ENCODE measurements around the gene GIT2.
"Not testable (repeated sequence)": the region's sequence is repeated elsewhere in the genome, so short reads cannot be mapped to it uniquely, and the experiment has no call there.

The GIT2 gene

GRCh38 chr12:109896188-109896587, 100.0 kb downstream of the GIT2 start:
- Mint-ChIP-seq H3K27ac (no peak overlapping the region), H3K4me3 (no peak overlapping the region), H3K4me1 (ENCODE audit: low read depth) (peaks cover 20% of the 10 kb centered on the region), H3K36me3 (ENCODE audit: low read depth) (no peaks in the 10 kb centered on the region), H3K27me3 (ENCODE audit: low read depth) (no peaks in the 10 kb centered on the region), H3K9me3 (no peaks in the 10 kb centered on the region)

GRCh38 chr12:109894939-109895338, 101.2 kb downstream of the GIT2 start:
- Mint-ChIP-seq H3K4me1 (ENCODE audit: low read depth) (peaks cover 15% of the 10 kb centered on the region), H3K27ac (no peak overlapping the region), H3K27me3 (ENCODE audit: low read depth) (no peaks in the 10 kb centered on the region), H3K36me3 (ENCODE audit: low read depth) (no peaks in the 10 kb centered on the region), H3K4me3 (no peak overlapping the region), H3K9me3 (no peaks in the 10 kb centered on the region)

- Mint-ChIP-seq H3K4me1 (ENCODE audit: low read depth) (peaks cover 25% of the 10 kb centered on the region), H3K4me3 (no peak overlapping the region), H3K27ac (no peak overlapping the region), H3K9me3 (no peaks in the 10 kb centered on the region), H3K36me3 (ENCODE audit: low read depth) (no peaks in the 10 kb centered on the region), H3K27me3 (ENCODE audit: low read depth) (no peaks in the 10 kb centered on the region)
These were observed 102.7 kb downstream of the GIT2 start for GRCh38 chr12:109893261-109893995.

- no peaks in the 10 kb centered on the region for H3K9me3 Mint-ChIP-seq
These were observed 103.4 kb downstream of the GIT2 start for GRCh38 chr12:109892748-109893147.

GRCh38 chr12:109892165-109892715, 103.9 kb downstream of the GIT2 start:
- peaks cover 35% of the 10 kb centered on the region for H3K4me1 Mint-ChIP-seq (ENCODE audit: low read depth)
- H3K9me3 Mint-ChIP-seq = no peaks in the 10 kb centered on the region
- H3K27me3 Mint-ChIP-seq (ENCODE audit: low read depth) = no peaks in the 10 kb centered on the region
- no peaks in the 10 kb centered on the region for H3K36me3 Mint-ChIP-seq (ENCODE audit: low read depth)
- no peak overlapping the region for H3K27ac Mint-ChIP-seq
- no peak overlapping the region for H3K4me3 Mint-ChIP-seq

More at GRCh38 chr12:109892748-109893147, 103.4 kb downstream of the GIT2 start:
- H3K36me3 Mint-ChIP-seq (ENCODE audit: low read depth) = no peaks in the 10 kb centered on the region
- H3K4me3 Mint-ChIP-seq = no peak overlapping the region
- no peak overlapping the region for H3K27ac Mint-ChIP-seq
- H3K4me1 Mint-ChIP-seq (ENCODE audit: low read depth) = peaks cover 31% of the 10 kb centered on the region
- no peaks in the 10 kb centered on the region for H3K27me3 Mint-ChIP-seq (ENCODE audit: low read depth)

GRCh38 chr12:109891731-109892130, 104.4 kb downstream of the GIT2 start:
- H3K4me3 Mint-ChIP-seq; H3K27ac Mint-ChIP-seq; H3K36me3 Mint-ChIP-seq (ENCODE audit: low read depth); H3K27me3 Mint-ChIP-seq (ENCODE audit: low read depth); H3K9me3 Mint-ChIP-seq: not testable (repeated sequence)
- peaks cover 35% of the 10 kb centered on the region for H3K4me1 Mint-ChIP-seq (ENCODE audit: low read depth)

- H3K9me3 Mint-ChIP-seq = no peaks in the 10 kb centered on the region
- no peak overlapping the region for H3K4me3 Mint-ChIP-seq
- H3K36me3 Mint-ChIP-seq (ENCODE audit: low read depth) = no peaks in the 10 kb centered on the region
- peaks cover 35% of the 10 kb centered on the region for H3K4me1 Mint-ChIP-seq (ENCODE audit: low read depth)
- H3K27me3 Mint-ChIP-seq (ENCODE audit: low read depth) = no peaks in the 10 kb centered on the region
- H3K27ac Mint-ChIP-seq = no peak overlapping the region
These were observed 105.5 kb downstream of the GIT2 start for GRCh38 chr12:109890620-109891170.

- H3K36me3 Mint-ChIP-seq (ENCODE audit: low read depth) = no peaks in the 10 kb centered on the region
- peak overlapping the region; percentile 95 for H3K27ac Mint-ChIP-seq
- H3K27me3 Mint-ChIP-seq (ENCODE audit: low read depth) = peaks cover 4% of the 10 kb centered on the region
- H3K4me1 Mint-ChIP-seq (ENCODE audit: low read depth) = peaks cover 32% of the 10 kb centered on the region
- H3K9me3 Mint-ChIP-seq = no peaks in the 10 kb centered on the region
- H3K4me3 Mint-ChIP-seq = peak overlapping the region; percentile 69
These were observed 107.8 kb downstream of the GIT2 start for GRCh38 chr12:109888179-109889020.

- Mint-ChIP-seq H3K27me3 (ENCODE audit: low read depth) (peaks cover 12% of the 10 kb centered on the region), H3K27ac (no peak overlapping the region), H3K4me3 (no peak overlapping the region), H3K4me1 (ENCODE audit: low read depth) (peaks cover 27% of the 10 kb centered on the region), H3K36me3 (ENCODE audit: low read depth) (no peaks in the 10 kb centered on the region), H3K9me3 (no peaks in the 10 kb centered on the region)
These were observed 110.6 kb downstream of the GIT2 start for GRCh38 chr12:109885616-109886015.

- Mint-ChIP-seq H3K4me3 (no peak overlapping the region), H3K27me3 (ENCODE audit: low read depth) (peaks cover 12% of the 10 kb centered on the region), H3K4me1 (ENCODE audit: low read depth) (peaks cover 32% of the 10 kb centered on the region), H3K9me3 (no peaks in the 10 kb centered on the region), H3K36me3 (ENCODE audit: low read depth) (no peaks in the 10 kb centered on the region), H3K27ac (no peak overlapping the region)
These were observed 112.7 kb downstream of the GIT2 start for GRCh38 chr12:109883461-109883860.

- Mint-ChIP-seq H3K9me3 (no peaks in the 10 kb centered on the region), H3K36me3 (ENCODE audit: low read depth) (no peaks in the 10 kb centered on the region), H3K27me3 (ENCODE audit: low read depth) (peaks cover 12% of the 10 kb centered on the region), H3K4me1 (ENCODE audit: low read depth) (peaks cover 31% of the 10 kb centered on the region), H3K27ac (no peak overlapping the region), H3K4me3 (peak overlapping the region; percentile 79)
These were observed 114.4 kb downstream of the GIT2 start for GRCh38 chr12:109881752-109882151.

GRCh38 chr12:109880938-109881337, 115.2 kb downstream of the GIT2 start:
- peak overlapping the region; percentile 79 for H3K4me3 Mint-ChIP-seq
- peaks cover 34% of the 10 kb centered on the region for H3K4me1 Mint-ChIP-seq (ENCODE audit: low read depth)
- H3K36me3 Mint-ChIP-seq (ENCODE audit: low read depth) = no peaks in the 10 kb centered on the region
- H3K27me3 Mint-ChIP-seq (ENCODE audit: low read depth) = peaks cover 12% of the 10 kb centered on the region
- peak overlapping the region; percentile 39 for H3K27ac Mint-ChIP-seq
- H3K9me3 Mint-ChIP-seq = no peaks in the 10 kb centered on the region

- Mint-ChIP-seq H3K9me3 (no peaks in the 10 kb centered on the region), H3K36me3 (ENCODE audit: low read depth) (no peaks in the 10 kb centered on the region), H3K4me1 (ENCODE audit: low read depth) (peaks cover 36% of the 10 kb centered on the region), H3K27ac (peak within 1 kb of the TSS; percentile 89), H3K4me3 (peak within 1 kb of the TSS; percentile 97), H3K27me3 (ENCODE audit: low read depth) (peaks cover 12% of the 10 kb centered on the region)
These were observed 115.9 kb downstream of the GIT2 start, which contains the start of gene GLTP for GRCh38 chr12:109880043-109880931. Gene GLTP (minus strand): TSS chr12:109880541. CDS start chr12:109880374, 167 bp downstream.

Measured in T-helper 1 cell treated with Interleukin-12 subunit alpha and Interleukin-12 subunit beta and Interleukin-4 antibody, amounts not matched to agents 30 μg/mL and 1 μg/mL, for 36 hours (primary cell).